HCT116 (cell line): ENCODE results near the gene PI16. TPM values are rescaled to one million over a fixed set of nuclear protein-coding genes. Genes with fewer than 3 reads are reported as not detected.

Experiments used
- ATAC-seq: fragments of 200-7000 bp; cut with Tn5 transposase; 2 replicates; pipeline ENCODE4 v1.9.1; 2020; ENCODE audit warnings: mild to moderate bottlenecking, moderate library complexity
- BruUV-seq: library from RNA; stranded (reverse); fragments of 400-500 nt; replicated peaks from 2 replicates; lab custom pipeline; 2021; lab: Mats Ljungman, UMichigan
- CTCF ChIA-PET: fragments of 300-600 bp; sonication (Branson Sonifier 250); formaldehyde crosslinking; loops from one replicate; lab custom pipeline; 2021; ENCODE audit warnings: antibody characterized with exemption; lab: Charles Lee
- POLR2A ChIA-PET: fragments of 300-600, 350-600 bp; sonication (Branson Sonifier 250); formaldehyde crosslinking; loops from one replicate; lab custom pipeline; 2021; ENCODE audit warnings: antibody characterized with exemption; lab: Charles Lee
- RAD21 ChIA-PET, 2 experiments: fragments of 300-600 bp; sonication (Branson Sonifier 250); formaldehyde crosslinking; loops; one replicate each; lab custom pipeline; 2023; ENCODE audit warnings: low total read pairs in 2 of 2; ENCODE audit not compliant: uncharacterized antibody in 2 of 2, unreplicated experiment in 2 of 2, low non-redundant PET in 1 of 2; lab: Charles Lee
- DNase-seq: peaks from one replicate; pipeline ENCODE4 v3.0.0-alpha.2; 2010; ENCODE audit warnings: low read depth, low spot score
- H2AFZ ChIP-seq: fragments of 200-600 bp; shearing (Covaris generic), sonication (generic); 2 replicates; pipeline ENCODE4 v1.6.1; 2017; ENCODE audit warnings: low read depth, mixed run types, mixed read lengths, antibody characterized with exemption, low read length; ENCODE audit not compliant: poor library complexity, severe bottlenecking
- H3K27ac ChIP-seq: 2 replicates; pipeline ENCODE4 v1.5.1; 2012; ENCODE audit warnings: low read depth, low read length
- H3K27me3 ChIP-seq: fragments of 200-600 bp; sonication (generic); 2 replicates; pipeline ENCODE4 v1.6.1; 2016; ENCODE audit warnings: mixed run types, low read length, mixed read lengths; ENCODE audit not compliant: insufficient read depth
- H3K36me3 ChIP-seq, 2 experiments: fragments of 200-500 bp in 1 of 2; fragments of 200-600 bp in 1 of 2; sonication (Bioruptor generic) in 1 of 2; sonication (generic) in 1 of 2; 2 replicates each; pipeline versions ENCODE4 v1.5.1 to v1.6.1; 2014 to 2016; ENCODE audit warnings: low read length in 2 of 2, inconsistent platforms in 1 of 2, mixed read lengths in 1 of 2, mixed run types in 1 of 2; ENCODE audit not compliant: insufficient read depth in 2 of 2, control insufficient read depth in 1 of 2
- H3K4me1 ChIP-seq, 2 experiments: fragments of 200-600 bp in 1 of 2; sonication (generic) in 1 of 2; 2 replicates each; pipeline versions ENCODE4 v1.5.1 to v1.6.1; 2012 to 2017; ENCODE audit warnings: low read length in 2 of 2, inconsistent platforms in 1 of 2, mild to moderate bottlenecking in 1 of 2, mixed read lengths in 1 of 2, mixed run types in 1 of 2, moderate library complexity in 1 of 2; ENCODE audit not compliant: insufficient read depth in 2 of 2, control insufficient read depth in 1 of 2
- H3K4me2 ChIP-seq: fragments of 200-600 bp; sonication (generic); 2 replicates; pipeline ENCODE4 v1.6.1; 2017; ENCODE audit warnings: mixed run types, low read length, mixed read lengths
- H3K4me3 ChIP-seq, 2 experiments: fragments of 200-600 bp in 1 of 2; sonication (generic) in 1 of 2; replicated peaks in 1 of 2; 2 replicates each; pipeline ENCODE4 v1.5.1; 2011 to 2016; ENCODE audit warnings: low read length in 2 of 2, control low read depth in 1 of 2, low read depth in 1 of 2, mild to moderate bottlenecking in 1 of 2, mixed read lengths in 1 of 2, mixed run types in 1 of 2
- H3K79me2 ChIP-seq: fragments of 200-600 bp; sonication (generic); 2 replicates; pipeline ENCODE4 v1.6.1; 2017; ENCODE audit warnings: mild to moderate bottlenecking, mixed run types, low read length, moderate library complexity, mixed read lengths; ENCODE audit not compliant: insufficient read depth
- H3K9ac ChIP-seq: fragments of 200-600 bp; sonication (generic); 2 replicates; pipeline ENCODE4 v1.6.1; 2016; ENCODE audit warnings: low read length, mixed read lengths
- H3K9me2 ChIP-seq: fragments of 200-600 bp; sonication (generic), shearing (Covaris generic); 2 replicates; pipeline ENCODE4 v1.6.1; 2017; ENCODE audit warnings: mixed run types, mild to moderate bottlenecking, moderate library complexity; ENCODE audit not compliant: insufficient read depth
- H3K9me3 ChIP-seq, 2 experiments: fragments of 200-500 bp in 1 of 2; fragments of 200-600 bp in 1 of 2; sonication (Bioruptor generic) in 1 of 2; sonication (generic) in 1 of 2; 2 replicates each; pipeline ENCODE4 v1.6.1; 2014 to 2017; ENCODE audit warnings: low read length in 2 of 2, mixed read lengths in 2 of 2, inconsistent platforms in 1 of 2, low read depth in 1 of 2, mild to moderate bottlenecking in 1 of 2, mixed run types in 1 of 2, moderate library complexity in 1 of 2; ENCODE audit not compliant: control insufficient read depth in 1 of 2, insufficient read depth in 1 of 2
- H4K20me1 ChIP-seq: fragments of 200-600 bp; sonication (generic), shearing (Covaris generic); 2 replicates; pipeline ENCODE4 v1.6.1; 2017; ENCODE audit warnings: mixed run types, mild to moderate bottlenecking, moderate library complexity; ENCODE audit not compliant: insufficient read depth
- CBX3 ChIP-seq: IDR thresholded peaks from 2 replicates; pipeline ENCODE4 v1.6.1; 2012; ENCODE audit warnings: low read depth
- EGR1 ChIP-seq: IDR thresholded peaks from 2 replicates; pipeline ENCODE4 v1.6.1; 2012; ENCODE audit warnings: low read depth
- ELF1 ChIP-seq: IDR thresholded peaks from 2 replicates; pipeline ENCODE4 v1.6.1; 2012; ENCODE audit warnings: low read depth, borderline replicate concordance
- EZH2 ChIP-seq: fragments of 200-600 bp; sonication (generic); IDR thresholded peaks from 2 replicates; pipeline ENCODE4 v1.6.1; 2017; ENCODE audit warnings: antibody characterized with exemption, mixed run types
- EZH2phosphoT487 ChIP-seq: fragments of 200-600 bp; IDR thresholded peaks from 2 replicates; pipeline ENCODE4 v1.6.1; 2018; ENCODE audit warnings: antibody characterized with exemption, borderline replicate concordance
- FOSL1 ChIP-seq: IDR thresholded peaks from 2 replicates; pipeline ENCODE4 v1.6.1; 2012; ENCODE audit warnings: low read depth
- JUND ChIP-seq: IDR thresholded peaks from 2 replicates; pipeline ENCODE4 v1.6.1; 2012
- MAX ChIP-seq: IDR thresholded peaks from 2 replicates; pipeline ENCODE4 v1.6.1; 2012
- POLR2A ChIP-seq: IDR thresholded peaks from 2 replicates; pipeline ENCODE4 v1.7.0; 2011; ENCODE audit warnings: borderline replicate concordance; ENCODE audit not compliant: insufficient read depth, insufficient read length; ENCODE audit errors: extremely low read depth
- POLR2AphosphoS5 ChIP-seq: IDR thresholded peaks from 2 replicates; pipeline ENCODE4 v1.6.1; 2011; ENCODE audit warnings: mild to moderate bottlenecking, low read depth, low read length, moderate library complexity
- RAD21 ChIP-seq: IDR thresholded peaks from 2 replicates; pipeline ENCODE4 v1.6.1; 2012; ENCODE audit warnings: low read depth, mild to moderate bottlenecking
- SIN3A ChIP-seq: IDR thresholded peaks from 2 replicates; pipeline ENCODE4 v1.6.1; 2012; ENCODE audit warnings: low read depth
- SRF ChIP-seq: IDR thresholded peaks from 2 replicates; pipeline ENCODE4 v1.6.1; 2012; ENCODE audit warnings: low read depth
- TCF7L2 ChIP-seq: IDR thresholded peaks from 2 replicates; pipeline ENCODE4 v1.7.0; 2011; ENCODE audit warnings: borderline replicate concordance, inconsistent platforms; ENCODE audit not compliant: insufficient read depth, insufficient read length; ENCODE audit errors: extremely low read depth
- YY1 ChIP-seq: IDR thresholded peaks from 2 replicates; pipeline ENCODE4 v1.6.1; 2011; ENCODE audit warnings: low read length, low read depth, moderate library complexity, mild to moderate bottlenecking; ENCODE audit not compliant: insufficient replicate concordance; ENCODE audit errors: extremely low read depth
- ZNF274 ChIP-seq: fragments of 200-500 bp; sonication (Bioruptor generic); IDR thresholded peaks from 2 replicates; pipeline ENCODE4 v1.6.1; 2014; ENCODE audit warnings: mild to moderate bottlenecking, low read depth, low read length, inconsistent platforms
- intact Hi-C: fragments of 100-400 bp; cut with micrococcal nuclease; formaldehyde crosslinking; loops from 2 replicates; pipeline ENCODE4 v1.10.0; 2022
- total RNA-seq: library from RNA; stranded (reverse); gene quantifications from one replicate; pipeline ENCODE4 v1.2.1, GENCODE V29; 2021; ENCODE audit not compliant: unreplicated experiment
- TF ChIP-seq, protein P1 (sequence below): IDR thresholded peaks from 2 replicates; pipeline ENCODE4 v1.6.1; 2012; ENCODE audit warnings: low read depth
- TF ChIP-seq, protein P2 (sequence below): IDR thresholded peaks from 2 replicates; pipeline ENCODE4 v1.6.1; 2011; ENCODE audit warnings: mild to moderate bottlenecking, low read length, moderate library complexity; ENCODE audit not compliant: insufficient replicate concordance; ENCODE audit errors: extremely low read depth
- TF ChIP-seq, protein P3 (sequence below), 3 experiments: fragments of 200-600 bp in 1 of 3; sonication (generic) in 1 of 3; IDR thresholded peaks in 2 of 3; conservative IDR thresholded peaks in 1 of 3; 2 replicates each; pipeline ENCODE4 v1.5.1; 2012 to 2017; ENCODE audit warnings: low read depth in 2 of 3, low read length in 2 of 3, antibody characterized with exemption in 1 of 3, borderline replicate concordance in 1 of 3, control low read depth in 1 of 3, mild to moderate bottlenecking in 1 of 3, mixed read lengths in 1 of 3, mixed run types in 1 of 3, moderate library complexity in 1 of 3; ENCODE audit not compliant: insufficient read depth in 1 of 3

PI16 gene
- total RNA-seq, 1 experiment from 2014 or later: 0.59 TPM

GRCh38 chr6:36937896-36938295, 16.6 kb upstream of the PI16 start:
- TF ChIP-seq TCF7L2 (no peak), ZNF274 (no peak), JUND (no peak), POLR2A (no peak), EZH2phosphoT487 (no peak), POLR2AphosphoS5 (no peak), MAX (no peak), SRF (no peak), RAD21 (no peak), CBX3 (no peak), FOSL1 (no peak), YY1 (no peak), EGR1 (no peak), SIN3A (no peak), ELF1 (no peak), EZH2 (no peak)
- TF ChIP-seq, protein P1, sequence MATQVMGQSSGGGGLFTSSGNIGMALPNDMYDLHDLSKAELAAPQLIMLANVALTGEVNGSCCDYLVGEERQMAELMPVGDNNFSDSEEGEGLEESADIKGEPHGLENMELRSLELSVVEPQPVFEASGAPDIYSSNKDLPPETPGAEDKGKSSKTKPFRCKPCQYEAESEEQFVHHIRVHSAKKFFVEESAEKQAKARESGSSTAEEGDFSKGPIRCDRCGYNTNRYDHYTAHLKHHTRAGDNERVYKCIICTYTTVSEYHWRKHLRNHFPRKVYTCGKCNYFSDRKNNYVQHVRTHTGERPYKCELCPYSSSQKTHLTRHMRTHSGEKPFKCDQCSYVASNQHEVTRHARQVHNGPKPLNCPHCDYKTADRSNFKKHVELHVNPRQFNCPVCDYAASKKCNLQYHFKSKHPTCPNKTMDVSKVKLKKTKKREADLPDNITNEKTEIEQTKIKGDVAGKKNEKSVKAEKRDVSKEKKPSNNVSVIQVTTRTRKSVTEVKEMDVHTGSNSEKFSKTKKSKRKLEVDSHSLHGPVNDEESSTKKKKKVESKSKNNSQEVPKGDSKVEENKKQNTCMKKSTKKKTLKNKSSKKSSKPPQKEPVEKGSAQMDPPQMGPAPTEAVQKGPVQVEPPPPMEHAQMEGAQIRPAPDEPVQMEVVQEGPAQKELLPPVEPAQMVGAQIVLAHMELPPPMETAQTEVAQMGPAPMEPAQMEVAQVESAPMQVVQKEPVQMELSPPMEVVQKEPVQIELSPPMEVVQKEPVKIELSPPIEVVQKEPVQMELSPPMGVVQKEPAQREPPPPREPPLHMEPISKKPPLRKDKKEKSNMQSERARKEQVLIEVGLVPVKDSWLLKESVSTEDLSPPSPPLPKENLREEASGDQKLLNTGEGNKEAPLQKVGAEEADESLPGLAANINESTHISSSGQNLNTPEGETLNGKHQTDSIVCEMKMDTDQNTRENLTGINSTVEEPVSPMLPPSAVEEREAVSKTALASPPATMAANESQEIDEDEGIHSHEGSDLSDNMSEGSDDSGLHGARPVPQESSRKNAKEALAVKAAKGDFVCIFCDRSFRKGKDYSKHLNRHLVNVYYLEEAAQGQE: no peak
- TF ChIP-seq, protein P2, sequence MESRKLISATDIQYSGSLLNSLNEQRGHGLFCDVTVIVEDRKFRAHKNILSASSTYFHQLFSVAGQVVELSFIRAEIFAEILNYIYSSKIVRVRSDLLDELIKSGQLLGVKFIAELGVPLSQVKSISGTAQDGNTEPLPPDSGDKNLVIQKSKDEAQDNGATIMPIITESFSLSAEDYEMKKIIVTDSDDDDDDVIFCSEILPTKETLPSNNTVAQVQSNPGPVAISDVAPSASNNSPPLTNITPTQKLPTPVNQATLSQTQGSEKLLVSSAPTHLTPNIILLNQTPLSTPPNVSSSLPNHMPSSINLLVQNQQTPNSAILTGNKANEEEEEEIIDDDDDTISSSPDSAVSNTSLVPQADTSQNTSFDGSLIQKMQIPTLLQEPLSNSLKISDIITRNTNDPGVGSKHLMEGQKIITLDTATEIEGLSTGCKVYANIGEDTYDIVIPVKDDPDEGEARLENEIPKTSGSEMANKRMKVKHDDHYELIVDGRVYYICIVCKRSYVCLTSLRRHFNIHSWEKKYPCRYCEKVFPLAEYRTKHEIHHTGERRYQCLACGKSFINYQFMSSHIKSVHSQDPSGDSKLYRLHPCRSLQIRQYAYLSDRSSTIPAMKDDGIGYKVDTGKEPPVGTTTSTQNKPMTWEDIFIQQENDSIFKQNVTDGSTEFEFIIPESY: no peak
- TF ChIP-seq, protein P3, sequence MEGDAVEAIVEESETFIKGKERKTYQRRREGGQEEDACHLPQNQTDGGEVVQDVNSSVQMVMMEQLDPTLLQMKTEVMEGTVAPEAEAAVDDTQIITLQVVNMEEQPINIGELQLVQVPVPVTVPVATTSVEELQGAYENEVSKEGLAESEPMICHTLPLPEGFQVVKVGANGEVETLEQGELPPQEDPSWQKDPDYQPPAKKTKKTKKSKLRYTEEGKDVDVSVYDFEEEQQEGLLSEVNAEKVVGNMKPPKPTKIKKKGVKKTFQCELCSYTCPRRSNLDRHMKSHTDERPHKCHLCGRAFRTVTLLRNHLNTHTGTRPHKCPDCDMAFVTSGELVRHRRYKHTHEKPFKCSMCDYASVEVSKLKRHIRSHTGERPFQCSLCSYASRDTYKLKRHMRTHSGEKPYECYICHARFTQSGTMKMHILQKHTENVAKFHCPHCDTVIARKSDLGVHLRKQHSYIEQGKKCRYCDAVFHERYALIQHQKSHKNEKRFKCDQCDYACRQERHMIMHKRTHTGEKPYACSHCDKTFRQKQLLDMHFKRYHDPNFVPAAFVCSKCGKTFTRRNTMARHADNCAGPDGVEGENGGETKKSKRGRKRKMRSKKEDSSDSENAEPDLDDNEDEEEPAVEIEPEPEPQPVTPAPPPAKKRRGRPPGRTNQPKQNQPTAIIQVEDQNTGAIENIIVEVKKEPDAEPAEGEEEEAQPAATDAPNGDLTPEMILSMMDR (IDR thresholded peaks at IDR 0.05 in 2 of 3, conservative IDR thresholded peaks at IDR 0.05 in 1 of 3; ENCODE audit: borderline replicate concordance in 1 of 3, insufficient read depth in 1 of 3, low read depth in 2 of 3, low read length in 2 of 3): no peak
- H3K4me2 ChIP-seq: no peak overlapping the region
- no peak overlapping the region for H3K27ac ChIP-seq
- ChIA-PET RAD21 (no interaction called here), CTCF (no interaction called here), POLR2A (no interaction called here)
- no peaks in the 10 kb centered on the region for H3K36me3 ChIP-seq
- no peaks in the 10 kb centered on the region for H3K79me2 ChIP-seq
- H3K4me1 ChIP-seq: peaks cover 0 to 8% of the 10 kb centered on the region in 2 experiments; a peak in 2 of 4 replicates
- no peak for ATAC-seq
- no peaks in the 10 kb centered on the region for H4K20me1 ChIP-seq
- no TSS peak for BruUV-seq
- intact Hi-C loops: no loop called here
- no peak overlapping the region for H3K4me3 ChIP-seq
- no peak overlapping the region for H2AFZ ChIP-seq
- H3K9me2 ChIP-seq: no peaks in the 10 kb centered on the region
- no peaks in the 10 kb centered on the region for H3K9me3 ChIP-seq
- no peaks in the 10 kb centered on the region for H3K27me3 ChIP-seq
- H3K9ac ChIP-seq: no peak overlapping the region
- DNase-seq: no peak
